HG03342 (cell line): ENCODE results near the gene MT1B.

Experiments used
- ATAC-seq: cut with Tn5 transposase; IDR thresholded peaks from one replicate; pipeline ENCODE4 v1.9.1; 2021; ENCODE audit warnings: mild to moderate bottlenecking, moderate library complexity; ENCODE audit not compliant: unreplicated experiment

Gene MT1B

DNA sequence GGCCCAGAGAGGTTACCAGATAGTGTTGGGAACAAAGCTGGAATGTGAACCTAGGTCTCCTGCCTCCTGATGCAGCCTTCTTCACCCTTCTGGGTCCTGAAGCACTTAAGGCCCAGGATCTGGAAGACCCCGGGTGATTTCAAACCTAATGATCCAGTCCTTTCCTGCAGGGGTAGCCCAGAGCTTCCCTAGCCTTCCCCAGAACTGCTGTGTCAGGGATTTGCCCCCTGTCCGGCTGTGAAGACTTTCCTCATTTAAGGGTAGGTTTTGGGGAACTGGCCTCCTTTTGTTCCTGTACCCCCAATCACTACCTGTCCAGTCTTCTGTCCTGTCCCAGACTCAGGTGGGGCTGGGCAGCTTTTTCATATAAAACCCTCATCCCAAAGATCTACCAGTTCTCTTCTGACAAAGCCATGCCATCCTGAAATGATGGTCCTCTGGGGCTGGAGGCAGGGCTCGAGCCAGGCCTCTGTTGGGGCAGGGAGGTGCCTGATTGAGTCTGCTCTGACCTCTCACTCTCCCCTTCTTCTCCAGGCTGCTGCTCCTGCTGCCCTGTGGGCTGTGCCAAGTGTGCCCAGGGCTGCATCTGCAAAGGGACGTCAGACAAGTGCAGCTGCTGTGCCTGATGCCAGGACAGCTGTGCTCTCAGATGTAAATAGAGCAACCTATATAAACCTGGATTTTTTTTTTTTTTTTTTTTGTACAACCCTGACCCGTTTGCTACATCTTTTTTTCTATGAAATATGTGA is 31.9 kb downstream of the MT1B start:
- ATAC-seq: no peak

DNA sequence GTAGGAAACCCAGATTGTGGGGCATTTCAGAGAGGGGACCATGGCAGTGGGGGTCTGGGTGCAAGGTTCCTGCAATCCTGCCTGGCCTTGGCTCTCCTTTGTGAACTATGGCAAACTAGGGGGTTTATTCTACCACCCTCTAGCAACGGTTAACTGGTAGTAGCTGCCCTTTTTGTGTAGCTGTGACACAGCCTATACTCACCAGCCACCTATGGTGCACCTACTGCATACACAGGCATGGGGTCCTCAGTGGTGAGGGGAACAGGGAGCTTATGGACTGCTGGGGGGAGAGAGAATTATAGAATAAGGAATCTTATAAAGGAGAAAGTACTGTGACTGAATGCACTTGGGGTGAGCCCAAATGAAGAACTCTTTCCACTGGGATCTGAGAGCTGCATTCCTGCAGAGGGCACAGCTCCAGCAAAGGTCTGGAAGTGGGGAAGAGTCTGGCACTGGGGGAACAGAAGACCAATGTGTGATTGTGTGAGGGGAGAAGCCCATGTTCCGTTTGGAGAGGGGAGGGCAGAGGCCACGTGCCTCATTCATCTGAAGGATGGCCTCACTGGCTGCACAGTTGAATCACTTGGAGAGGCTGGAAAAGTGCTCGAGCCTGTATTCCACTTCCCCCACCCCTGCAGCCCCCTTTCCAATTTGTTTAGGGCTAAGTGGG is 32.7 kb downstream of the MT1B start:
- no peak for ATAC-seq

DNA sequence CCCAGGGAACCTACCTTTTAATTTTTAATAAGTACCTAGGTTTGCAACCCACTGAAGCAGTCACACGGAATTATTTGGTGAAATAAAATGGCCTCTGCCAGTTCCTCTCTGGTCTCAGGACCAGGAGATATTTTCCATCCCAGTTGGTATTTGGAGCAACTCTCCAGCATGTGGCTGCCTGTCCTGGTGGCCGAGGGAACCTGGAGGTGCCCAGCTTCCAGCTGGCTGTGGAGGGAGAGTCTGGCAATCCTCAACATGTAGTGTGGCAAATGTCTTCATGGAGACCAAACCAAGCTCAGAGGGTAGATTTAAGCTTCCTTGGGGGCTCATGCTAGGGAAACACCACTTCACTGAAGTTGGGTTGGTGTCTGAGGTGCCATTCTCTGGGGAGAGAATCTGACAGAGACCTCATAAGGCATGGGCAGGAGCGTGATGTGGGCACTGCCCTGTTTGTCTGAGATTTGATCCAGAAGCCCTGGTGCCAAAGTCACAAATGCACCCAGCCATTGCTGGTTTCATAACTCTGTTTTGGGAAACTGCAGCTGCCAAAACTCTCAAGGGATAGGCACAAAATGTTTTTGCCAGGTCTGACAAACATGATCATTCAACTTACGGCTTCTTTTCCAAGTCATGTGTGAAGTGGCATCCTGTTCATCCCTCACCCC is 33.4 kb downstream of the MT1B start:
- ATAC-seq: no peak

DNA sequence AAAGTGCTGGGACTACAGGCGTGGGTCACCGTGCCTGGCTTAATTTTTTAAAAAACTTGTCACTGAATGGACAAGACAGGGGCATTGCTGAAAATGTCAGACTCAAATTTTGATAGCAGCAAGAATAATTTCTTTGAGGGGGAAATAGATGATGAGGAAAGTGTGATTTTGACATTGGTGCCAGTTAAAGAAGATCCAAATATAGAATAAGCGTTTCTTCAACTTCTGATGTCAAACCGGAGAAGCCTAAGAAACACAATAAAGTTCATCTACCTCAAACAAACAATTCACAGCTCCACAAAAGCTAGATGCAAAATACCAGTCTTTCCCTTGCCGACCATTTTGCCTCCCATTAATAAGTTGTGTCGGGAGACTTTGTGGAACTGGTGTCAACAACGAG is 35.1 kb downstream of the MT1B start:
- no peak for ATAC-seq

DNA sequence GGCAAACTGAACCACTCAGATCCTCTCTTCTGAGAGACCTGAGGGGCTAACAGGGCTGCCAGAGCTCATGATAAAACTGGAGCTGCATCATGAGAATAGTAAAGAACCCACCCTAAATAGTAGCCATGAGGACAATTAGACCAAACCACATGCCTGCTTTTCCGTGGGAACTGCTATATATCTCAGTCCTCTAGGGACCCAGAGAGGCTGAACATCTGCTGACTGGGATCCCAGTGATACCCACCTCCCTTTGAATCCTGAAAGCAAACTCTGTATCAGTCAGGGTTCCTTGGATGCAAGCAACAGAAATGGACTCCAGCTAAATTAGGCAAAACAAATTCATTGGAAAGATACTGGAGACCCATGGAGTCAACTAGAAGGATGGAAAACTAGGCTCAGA is 37.1 kb downstream of the MT1B start:
- no peak for ATAC-seq

DNA sequence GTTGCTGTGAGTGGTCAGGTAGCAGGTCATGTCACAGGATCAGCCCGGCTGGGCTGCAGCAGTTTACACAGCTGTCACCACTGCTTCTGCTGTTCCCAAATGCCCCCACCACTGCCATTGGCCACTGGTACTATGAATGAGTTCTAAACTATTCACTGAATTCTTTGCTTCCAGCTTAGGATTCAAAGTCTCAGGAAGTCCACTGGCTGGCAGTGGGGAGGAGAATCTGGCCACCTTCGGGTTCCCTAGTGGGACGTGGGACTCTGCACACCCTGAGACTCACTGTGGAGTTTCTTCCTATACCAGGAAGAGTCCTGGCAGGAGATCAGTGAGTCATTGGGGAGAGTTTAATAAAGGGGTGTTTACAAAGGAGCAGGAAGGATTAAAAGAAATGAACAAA is 37.5 kb downstream of the MT1B start:
- no peak for ATAC-seq

DNA sequence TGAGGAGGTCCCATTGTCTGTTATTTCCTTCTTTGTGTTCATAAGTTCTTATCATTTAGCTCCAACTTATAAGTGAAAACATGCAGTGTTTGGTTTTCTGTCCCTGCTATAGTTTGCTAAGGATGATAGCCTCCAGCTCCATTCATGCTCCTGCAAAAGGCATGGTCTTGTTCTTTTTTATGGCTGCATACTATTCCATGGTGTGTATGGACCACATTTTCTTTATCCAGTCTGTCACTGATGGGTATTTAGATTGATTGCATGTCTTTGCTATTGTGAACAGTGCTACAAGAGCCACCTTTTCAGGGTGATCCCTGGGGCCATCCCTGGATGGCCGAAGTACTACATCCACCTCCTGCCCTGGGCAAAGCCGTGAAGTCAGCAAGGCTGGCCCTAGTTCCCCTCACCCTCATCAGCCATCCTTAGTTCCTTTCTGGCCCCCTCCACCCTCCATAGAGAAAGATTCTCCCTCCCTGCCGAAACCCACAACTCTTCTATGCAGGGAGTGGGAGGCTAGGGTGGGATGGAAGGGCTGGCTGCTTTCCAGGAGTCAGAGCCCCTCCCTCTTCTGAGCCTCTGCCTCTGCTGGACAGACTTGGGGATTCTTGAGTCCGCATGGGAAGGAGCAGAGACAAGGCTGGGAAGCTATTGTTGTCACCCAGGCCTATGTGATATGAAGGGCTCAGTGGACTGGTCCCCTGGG is 38.9 kb downstream of the MT1B start:
- no peak for ATAC-seq

DNA sequence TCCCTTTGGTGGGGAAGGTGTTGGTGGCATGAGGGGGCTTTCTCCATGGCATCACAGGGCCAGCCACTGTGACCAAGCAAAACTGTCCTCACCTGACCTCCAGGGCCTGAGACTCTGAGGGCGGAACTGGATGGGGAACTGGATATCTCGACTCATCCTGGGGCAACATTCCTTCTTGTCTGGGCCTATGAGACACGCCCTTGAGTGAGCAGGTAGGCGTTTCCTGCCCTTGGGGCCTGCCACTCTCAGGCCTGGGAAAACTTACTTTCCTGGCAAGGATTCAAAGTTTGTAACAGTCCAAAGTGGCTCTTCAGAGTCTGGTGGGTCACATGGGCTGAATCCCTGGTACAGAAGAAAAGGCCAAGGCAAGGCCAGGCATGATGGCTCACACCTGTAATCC is 40.2 kb downstream of the MT1B start:
- no peak for ATAC-seq

DNA sequence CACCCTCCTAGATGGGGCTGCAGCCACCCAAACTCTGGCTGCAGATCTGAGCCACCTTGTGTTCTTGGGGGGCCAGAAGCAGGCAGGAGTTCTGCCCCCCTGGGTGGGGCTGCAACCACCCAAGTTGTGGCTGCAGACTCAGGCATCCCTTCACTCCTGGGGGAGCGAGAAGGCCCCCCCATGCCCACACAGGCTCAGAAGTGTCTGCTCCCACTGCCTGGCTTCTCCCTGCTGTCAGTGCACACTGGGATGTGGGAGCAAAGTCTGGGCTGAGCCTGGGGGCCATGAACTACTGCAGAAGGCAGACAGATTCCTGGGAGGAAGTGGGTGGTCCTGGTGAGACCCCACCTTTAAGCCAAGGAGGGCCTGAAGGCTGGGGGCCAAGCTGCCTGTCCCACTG is 43.6 kb downstream of the MT1B start:
- no peak for ATAC-seq

DNA sequence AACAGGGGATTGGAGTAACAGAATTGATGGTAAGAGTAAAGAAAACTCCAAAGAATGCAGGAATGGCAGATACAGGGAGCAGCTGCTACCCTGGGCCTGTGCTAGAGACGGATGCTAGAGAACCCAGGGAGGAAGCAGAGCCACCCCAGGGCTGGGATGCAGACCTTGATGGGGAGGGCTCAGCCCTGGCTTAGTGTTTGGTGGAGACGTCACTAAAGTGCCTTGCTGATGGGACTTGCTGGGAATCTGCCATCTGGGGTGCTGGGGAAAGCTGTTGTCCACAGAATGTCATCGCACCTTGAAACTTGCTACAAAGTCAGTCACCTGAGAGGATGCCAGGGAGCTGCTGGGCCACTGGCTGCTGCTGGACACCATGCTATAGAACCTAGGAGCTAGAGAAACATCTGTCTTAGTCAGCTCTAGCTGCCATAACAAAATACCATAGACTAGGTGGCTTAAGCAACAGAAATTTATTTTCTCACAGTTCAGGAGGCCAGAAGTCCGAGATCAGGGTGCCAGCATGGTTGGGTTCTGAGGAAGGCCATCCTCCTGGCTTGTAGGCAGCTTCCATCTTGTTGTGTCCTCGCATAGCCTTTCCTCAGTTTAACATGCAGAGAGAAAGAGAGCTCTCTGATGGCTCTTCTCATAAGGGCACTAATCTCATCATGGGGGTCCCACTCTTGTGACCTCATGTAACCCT is 45.9 kb downstream of the MT1B start:
- ATAC-seq: no peak

DNA sequence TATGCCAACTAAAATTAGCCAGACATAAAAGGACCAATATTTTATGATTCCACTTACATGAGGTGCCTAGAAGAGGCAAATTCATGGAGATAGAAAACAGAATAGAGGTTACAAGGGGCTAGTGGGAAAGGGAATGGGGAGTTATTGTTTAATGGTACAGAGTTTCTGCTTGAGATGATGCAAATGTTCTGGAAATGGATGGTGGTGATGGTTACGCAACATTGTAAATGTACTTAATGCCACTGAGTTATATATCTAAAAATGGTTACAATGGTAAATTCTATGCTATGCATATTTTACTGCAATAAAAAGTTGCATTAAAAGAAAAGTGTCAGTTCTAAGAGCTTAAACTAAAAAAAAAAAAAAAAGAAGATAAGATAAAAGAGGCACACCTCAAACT is 48.5 kb downstream of the MT1B start:
- ATAC-seq: no peak

DNA sequence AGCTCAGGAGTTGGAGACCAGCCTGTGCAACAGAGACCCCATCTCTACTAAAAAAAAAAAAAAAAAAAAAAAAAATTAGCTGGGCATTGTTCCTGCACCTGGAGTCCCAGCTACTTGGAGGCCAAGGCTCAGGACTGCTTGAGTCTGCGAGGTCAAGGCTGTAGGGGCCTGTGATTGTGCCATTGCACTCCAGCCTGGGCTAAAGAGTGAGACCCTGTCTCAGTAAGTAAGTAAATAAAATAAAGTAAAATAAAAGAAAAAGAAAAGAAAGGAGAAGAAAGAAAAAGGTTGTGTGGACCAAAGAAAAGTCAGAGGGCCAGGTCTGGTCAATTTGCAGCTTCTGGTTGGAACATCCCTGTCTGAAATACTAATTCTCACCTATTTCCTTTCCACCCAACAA is 48.9 kb downstream of the MT1B start:
- ATAC-seq: no peak

DNA sequence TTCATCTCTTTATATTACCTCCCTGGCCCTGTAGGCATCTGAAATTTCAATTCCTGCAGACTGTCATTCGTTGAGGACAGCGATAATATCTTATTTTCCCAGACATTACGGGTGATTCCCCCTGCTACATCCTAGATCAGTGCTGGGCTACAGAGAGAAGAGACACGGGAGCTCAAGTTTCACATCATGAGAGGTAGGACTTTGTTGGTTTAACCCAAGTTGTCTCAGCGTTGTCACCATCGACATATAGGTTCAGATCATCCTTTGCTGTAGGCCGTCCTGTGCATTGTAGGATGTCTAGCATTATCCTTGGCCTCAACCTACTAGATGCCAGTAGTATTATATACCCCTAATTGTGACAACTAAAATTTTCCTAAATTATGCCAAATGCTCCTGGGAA is 49.8 kb downstream of the MT1B start:
- no peak for ATAC-seq
